HG03571 (cell line): ENCODE data around the gene SUPV3L1.
"Not testable (repeated sequence)": the region's sequence is repeated elsewhere in the genome, so short reads cannot be mapped to it uniquely, and the experiment has no call there.

Experiments
- ATAC-seq: cut with Tn5 transposase; IDR thresholded peaks from one replicate; pipeline ENCODE4 v1.9.1; 2021; ENCODE audit not compliant: unreplicated experiment

The SUPV3L1 gene

GRCh38 chr10:69179743-69180524, at the start of gene SUPV3L1:
SUPV3L1 (plus strand) TSS chr10:69180234; CDS start chr10:69180292, 58 bp downstream.
- peak; percentile 84 for ATAC-seq

GRCh38 chr10:69130251-69130650, 49.8 kb upstream of the SUPV3L1 start:
- no peak for ATAC-seq

- ATAC-seq, result no peak
These were observed 40.1 kb upstream of the SUPV3L1 start for GRCh38 chr10:69139961-69140360.

- ATAC-seq, result no peak
These were observed 38.7 kb upstream of the SUPV3L1 start for GRCh38 chr10:69141304-69141703.

GRCh38 chr10:69142074-69142473, 38.0 kb upstream of the SUPV3L1 start:
- ATAC-seq, result not testable (repeated sequence)

- ATAC-seq, result no peak
These were observed 37.1 kb upstream of the SUPV3L1 start for GRCh38 chr10:69142983-69143382.

- no peak for ATAC-seq
These were observed 34.7 kb upstream of the SUPV3L1 start for GRCh38 chr10:69145329-69145728.

- ATAC-seq, result no peak
These were observed 34.2 kb upstream of the SUPV3L1 start for GRCh38 chr10:69145864-69146263.

GRCh38 chr10:69146759-69147158, 33.3 kb upstream of the SUPV3L1 start:
- no peak for ATAC-seq

- no peak for ATAC-seq
These were observed 28.1 kb upstream of the SUPV3L1 start for GRCh38 chr10:69151984-69152383.

- ATAC-seq, result no peak
These were observed 26.8 kb upstream of the SUPV3L1 start for GRCh38 chr10:69153227-69153626.

- ATAC-seq, result no peak
These were observed 19.2 kb upstream of the SUPV3L1 start for GRCh38 chr10:69160809-69161241.

GRCh38 chr10:69168493-69168892, 11.5 kb upstream of the SUPV3L1 start:
- no peak for ATAC-seq

GRCh38 chr10:69172241-69172982, 7.6 kb upstream of the SUPV3L1 start:
- no peak for ATAC-seq

GRCh38 chr10:69175326-69175725, 4.7 kb upstream of the SUPV3L1 start:
- not testable (repeated sequence) for ATAC-seq

- no peak for ATAC-seq
These were observed 3.2 kb upstream of the SUPV3L1 start for GRCh38 chr10:69176823-69177222.

- ATAC-seq, result peak; percentile 14
These were observed 818 bp upstream of the SUPV3L1 start for GRCh38 chr10:69179089-69179742.

- ATAC-seq, result no peak
These were observed 631 bp downstream of the SUPV3L1 start for GRCh38 chr10:69180525-69181204.

- no peak for ATAC-seq
These were observed 1.4 kb downstream of the SUPV3L1 start for GRCh38 chr10:69181433-69181832.

GRCh38 chr10:69182005-69182404, 2.0 kb downstream of the SUPV3L1 start:
- no peak for ATAC-seq

- ATAC-seq, result no peak
These were observed 6.5 kb downstream of the SUPV3L1 start for GRCh38 chr10:69186524-69186923.
